ENCODE results near the gene SHISAL2A.
A peak's percentile ranks its signal among the peaks of the same experiment; 100 is the strongest.

Gene SHISAL2A

GRCh38 chr1:52601991-52602855, 30.7 kb upstream of the SHISAL2A start, which contains the start of gene GPX7:
Gene GPX7 (plus strand): TSS chr1:52602371. CDS start chr1:52602410, 39 bp downstream.
- H3K4me3 ChIP-seq (replicated peaks; ENCODE audit: low read depth, low read length) = peak within 1 kb of the TSS; percentile 44
- DNase-seq (ENCODE audit: extremely low read depth, low read depth) = no peak
- TF ChIP-seq CTCF (IDR thresholded peaks at IDR 0.05; ENCODE audit: low read depth, low read length, missing control alignments) = no peak

- no peak for DNase-seq (ENCODE audit: extremely low read depth, low read depth)
- H3K4me3 ChIP-seq (replicated peaks; ENCODE audit: low read depth, low read length) = peak overlapping the region; percentile 44
Observed at GRCh38 chr1:52602856-52603600, 29.9 kb upstream of the SHISAL2A start.

GRCh38 chr1:52603630-52604029, 29.3 kb upstream of the SHISAL2A start:
- no peak for TF ChIP-seq CTCF (IDR thresholded peaks at IDR 0.05; ENCODE audit: low read depth, low read length, missing control alignments)
- DNase-seq (ENCODE audit: extremely low read depth, low read depth) = no peak
- H3K4me3 ChIP-seq (replicated peaks; ENCODE audit: low read depth, low read length) = no peak overlapping the region

More at GRCh38 chr1:52602856-52603600, 29.9 kb upstream of the SHISAL2A start:
- TF ChIP-seq CTCF (IDR thresholded peaks at IDR 0.05; ENCODE audit: low read depth, low read length, missing control alignments) = no peak

GRCh38 chr1:52604063-52604770, 28.8 kb upstream of the SHISAL2A start:
- TF ChIP-seq CTCF (IDR thresholded peaks at IDR 0.05; ENCODE audit: low read depth, low read length, missing control alignments) = no peak
- no peak overlapping the region for H3K4me3 ChIP-seq (replicated peaks; ENCODE audit: low read depth, low read length)

GRCh38 chr1:52613636-52614373, 19.2 kb upstream of the SHISAL2A start:
- TF ChIP-seq CTCF (IDR thresholded peaks at IDR 0.05; ENCODE audit: low read depth, low read length, missing control alignments) = no peak
- no peak overlapping the region for H3K4me3 ChIP-seq (replicated peaks; ENCODE audit: low read depth, low read length)
- DNase-seq (ENCODE audit: extremely low read depth, low read depth) = no peak

More at GRCh38 chr1:52604063-52604770, 28.8 kb upstream of the SHISAL2A start:
- no peak for DNase-seq (ENCODE audit: extremely low read depth, low read depth)

- no peak for TF ChIP-seq CTCF (IDR thresholded peaks at IDR 0.05; ENCODE audit: low read depth, low read length, missing control alignments)
- DNase-seq (ENCODE audit: extremely low read depth, low read depth) = no peak
- no peak overlapping the region for H3K4me3 ChIP-seq (replicated peaks; ENCODE audit: low read depth, low read length)
Observed at GRCh38 chr1:52614671-52615070, 18.3 kb upstream of the SHISAL2A start.

Measured in HFF-Myc (cell line).